Tibial nerve (tissue), 3 donors: Measurements from ENCODE around the gene TSSK6.

ENCODE experiments used
- CTCF ChIP-seq, 5 experiments: fragments of 200-600 bp in 3 of 5; fragments of 450-650 bp in 2 of 5; sonication (generic) in 3 of 5; IDR thresholded peaks; one replicate each; pipeline ENCODE4 v1.5.1; 2016 to 2019; ENCODE audit warnings: antibody characterized with exemption in 5 of 5, mild to moderate bottlenecking in 3 of 5, moderate library complexity in 2 of 5
- POLR2A ChIP-seq, 2 donors: fragments of 450-650 bp; IDR thresholded peaks; one replicate each; pipeline ENCODE4 v1.6.1; 2017; ENCODE audit warnings: antibody characterized with exemption in 2 of 2, mild to moderate bottlenecking in 2 of 2, moderate library complexity in 2 of 2

GRCh38 chr19:19562665-19563347, 47.5 kb upstream of the TSSK6 start:
- no peak for TF ChIP-seq CTCF (IDR thresholded peaks at IDR 0.05)
- TF ChIP-seq POLR2A (IDR thresholded peaks at IDR 0.05) = no peak
